Glutamatergic neuron (in vitro differentiated cells): Measurements from ENCODE around the gene PPP1R26. TPM values are rescaled to one million over a fixed set of nuclear protein-coding genes. Genes with fewer than 3 reads are reported as not detected.

Experiments used
- DNase-seq: peaks from one replicate; pipeline ENCODE4 v3.0.0; 2022
- H3K27ac Mint-ChIP-seq: one replicate; pipeline ENCODE4 v1.8.0; 2020; ENCODE audit warnings: mild to moderate bottlenecking, mixed read lengths, inconsistent platforms; ENCODE audit not compliant: unreplicated experiment
- H3K27me3 Mint-ChIP-seq: one replicate; pipeline ENCODE4 v1.8.0; 2020; ENCODE audit warnings: mild to moderate bottlenecking, moderate library complexity, mixed read lengths, inconsistent platforms; ENCODE audit not compliant: unreplicated experiment
- H3K36me3 Mint-ChIP-seq: one replicate; pipeline ENCODE4 v1.8.0; 2020; ENCODE audit warnings: mild to moderate bottlenecking, mixed read lengths, inconsistent platforms; ENCODE audit not compliant: unreplicated experiment
- H3K4me1 Mint-ChIP-seq: one replicate; pipeline ENCODE4 v1.8.0; 2020; ENCODE audit warnings: mild to moderate bottlenecking, low read depth, mixed read lengths, inconsistent platforms; ENCODE audit not compliant: unreplicated experiment
- H3K4me3 Mint-ChIP-seq: one replicate; pipeline ENCODE4 v1.8.0; 2020; ENCODE audit warnings: mild to moderate bottlenecking, mixed read lengths, inconsistent platforms; ENCODE audit not compliant: unreplicated experiment
- H3K9me3 Mint-ChIP-seq: one replicate; pipeline ENCODE4 v1.8.0; 2020; ENCODE audit warnings: mild to moderate bottlenecking, moderate library complexity, mixed read lengths, inconsistent platforms; ENCODE audit not compliant: unreplicated experiment
- CTCF ChIP-seq: fragments of 200-600 bp; sonication (generic); IDR thresholded peaks from one replicate; pipeline ENCODE4 v1.5.0; 2021; ENCODE audit not compliant: partially characterized antibody, unreplicated experiment
- total RNA-seq: library from RNA; stranded (reverse); fragmentation: NEBNext Ultra II Directional; extraction: Animal tissue kit (Norgen Biotek cat#: 25700); gene quantifications from one replicate; pipeline ENCODE4 v1.2.1, GENCODE V29; 2021; ENCODE audit not compliant: unreplicated experiment

The PPP1R26 gene
- total RNA-seq, 1 donor from 2014 or later, result 22.2 TPM

GRCh38 chr9:135515083-135515951, 35.7 kb downstream of the PPP1R26 start:
- no peak for TF ChIP-seq CTCF
- peaks cover 5% of the 10 kb centered on the region for H3K9me3 Mint-ChIP-seq
- DNase-seq, result no peak
- no peaks in the 10 kb centered on the region for H3K4me1 Mint-ChIP-seq
- H3K27me3 Mint-ChIP-seq, result peaks cover 7% of the 10 kb centered on the region
- H3K4me3 Mint-ChIP-seq, result no peak overlapping the region
- H3K27ac Mint-ChIP-seq, result no peak overlapping the region
- peaks cover 8% of the 10 kb centered on the region for H3K36me3 Mint-ChIP-seq

GRCh38 chr9:135516132-135516860, 36.7 kb downstream of the PPP1R26 start:
- no peak for DNase-seq
- Mint-ChIP-seq H3K27ac (no peak overlapping the region), H3K9me3 (peaks cover 5% of the 10 kb centered on the region), H3K4me1 (no peaks in the 10 kb centered on the region), H3K27me3 (peaks cover 7% of the 10 kb centered on the region), H3K36me3 (peaks cover 8% of the 10 kb centered on the region), H3K4me3 (no peak overlapping the region)
- TF ChIP-seq CTCF, result no peak

GRCh38 chr9:135517407-135517822, 37.8 kb downstream of the PPP1R26 start:
- Mint-ChIP-seq H3K27me3 (peaks cover 7% of the 10 kb centered on the region), H3K4me1 (no peaks in the 10 kb centered on the region), H3K27ac (no peak overlapping the region), H3K9me3 (peaks cover 5% of the 10 kb centered on the region), H3K4me3 (no peak overlapping the region), H3K36me3 (peaks cover 8% of the 10 kb centered on the region)
- no peak for TF ChIP-seq CTCF
- DNase-seq, result no peak

- H3K36me3 Mint-ChIP-seq, result peaks cover 8% of the 10 kb centered on the region
- H3K27me3 Mint-ChIP-seq, result peaks cover 7% of the 10 kb centered on the region
- no peak for TF ChIP-seq CTCF
- no peak overlapping the region for H3K27ac Mint-ChIP-seq
- no peak overlapping the region for H3K4me3 Mint-ChIP-seq
- DNase-seq, result no peak
- H3K4me1 Mint-ChIP-seq, result no peaks in the 10 kb centered on the region
- H3K9me3 Mint-ChIP-seq, result peaks cover 5% of the 10 kb centered on the region
These were observed 39.8 kb downstream of the PPP1R26 start for GRCh38 chr9:135519179-135519971.
